Left lobe of liver (tissue), 1 donor: Measurements from ENCODE around the gene SPCS2. TPM values are rescaled to one million over a fixed set of nuclear protein-coding genes. Genes with fewer than 3 reads are reported as not detected.

Experiments
- total RNA-seq: library from RNA; stranded (reverse); gene quantifications from one replicate; pipeline ENCODE4 v1.2.1, GENCODE V29; 2021
- donor health status: DM: no; HTN: yes; CAD: no.

SPCS2 gene
- total RNA-seq, 1 donor from 2014 or later, result 104 TPM

Other genes with a start within 250 kb of the SPCS2 start
- 8.8 TPM for gene CHRDL2, start 217.8 kb upstream of the SPCS2 start, total RNA-seq
- gene RNF169, start 200.4 kb upstream of the SPCS2 start, total RNA-seq, result 4.6 TPM
- gene XRRA1, start 175 bp upstream of the SPCS2 start, total RNA-seq, result 12.2 TPM
- gene NEU3, start 39.7 kb downstream of the SPCS2 start, total RNA-seq, result 9.2 TPM
- not detected for gene OR2AT4, start 147.6 kb downstream of the SPCS2 start, total RNA-seq
- 327 TPM for gene SLCO2B1, start 201.8 kb downstream of the SPCS2 start, total RNA-seq